Thyroid gland (tissue), 4 donors: ENCODE measurements around the gene TMCO4.

Source experiments
- POLR2A ChIP-seq, 2 donors: fragments of 450-650 bp; IDR thresholded peaks; one replicate each; pipeline ENCODE4 v1.6.1; 2017; ENCODE audit warnings: antibody characterized with exemption in 2 of 2, mild to moderate bottlenecking in 2 of 2, moderate library complexity in 1 of 2
- TF ChIP-seq, protein P1 (sequence below), 6 experiments: fragments of 200-600 bp in 3 of 6; fragments of 450-650 bp in 3 of 6; sonication (generic) in 3 of 6; IDR thresholded peaks; one replicate each; pipeline ENCODE4 v1.5.1; 2016 to 2019; ENCODE audit warnings: antibody characterized with exemption in 6 of 6, mild to moderate bottlenecking in 2 of 6, inconsistent platforms in 1 of 6, moderate library complexity in 1 of 6

GRCh38 chr1:19845555-19845954, 45.8 kb upstream of the TMCO4 start:
- TF ChIP-seq POLR2A (IDR thresholded peaks at IDR 0.05) = no peak
- TF ChIP-seq, protein P1, sequence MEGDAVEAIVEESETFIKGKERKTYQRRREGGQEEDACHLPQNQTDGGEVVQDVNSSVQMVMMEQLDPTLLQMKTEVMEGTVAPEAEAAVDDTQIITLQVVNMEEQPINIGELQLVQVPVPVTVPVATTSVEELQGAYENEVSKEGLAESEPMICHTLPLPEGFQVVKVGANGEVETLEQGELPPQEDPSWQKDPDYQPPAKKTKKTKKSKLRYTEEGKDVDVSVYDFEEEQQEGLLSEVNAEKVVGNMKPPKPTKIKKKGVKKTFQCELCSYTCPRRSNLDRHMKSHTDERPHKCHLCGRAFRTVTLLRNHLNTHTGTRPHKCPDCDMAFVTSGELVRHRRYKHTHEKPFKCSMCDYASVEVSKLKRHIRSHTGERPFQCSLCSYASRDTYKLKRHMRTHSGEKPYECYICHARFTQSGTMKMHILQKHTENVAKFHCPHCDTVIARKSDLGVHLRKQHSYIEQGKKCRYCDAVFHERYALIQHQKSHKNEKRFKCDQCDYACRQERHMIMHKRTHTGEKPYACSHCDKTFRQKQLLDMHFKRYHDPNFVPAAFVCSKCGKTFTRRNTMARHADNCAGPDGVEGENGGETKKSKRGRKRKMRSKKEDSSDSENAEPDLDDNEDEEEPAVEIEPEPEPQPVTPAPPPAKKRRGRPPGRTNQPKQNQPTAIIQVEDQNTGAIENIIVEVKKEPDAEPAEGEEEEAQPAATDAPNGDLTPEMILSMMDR (IDR thresholded peaks at IDR 0.05) = no peak
